Peyer's patch (tissue), 4 donors: Measurements from ENCODE around the gene KCNH6. TPM values are rescaled to one million over a fixed set of nuclear protein-coding genes. Genes with fewer than 3 reads are reported as not detected.
A peak's percentile ranks its signal among the peaks of the same experiment; 100 is the strongest.

Source experiments
- DNase-seq, 3 donors: peaks; one replicate each; pipeline ENCODE4 v3.0.0-alpha.2; 2017 to 2019
- H3K27ac ChIP-seq, 4 donors: fragments of 200-600 bp; sonication (generic); one replicate each; pipeline ENCODE4 v1.5.1; 2016 to 2019
- H3K27me3 ChIP-seq, 2 donors: fragments of 200-600 bp; sonication (generic); one replicate each; pipeline ENCODE4 v1.5.1; 2019
- H3K36me3 ChIP-seq, 3 donors: fragments of 200-600 bp; sonication (generic); one replicate each; pipeline ENCODE4 v1.5.1; 2016 to 2019
- H3K4me1 ChIP-seq, 4 donors: fragments of 200-600 bp; sonication (generic); one replicate each; pipeline ENCODE4 v1.5.1; 2016 to 2019
- H3K4me3 ChIP-seq, 4 donors: fragments of 200-600 bp; sonication (generic); 1 replicate in 3 of 4; 2 replicates in 1 of 4; pipeline ENCODE4 v1.5.1; 2016 to 2019; ENCODE audit warnings: mild to moderate bottlenecking in 1 of 4
- H3K9me3 ChIP-seq, 4 donors: fragments of 200-600 bp; sonication (generic); one replicate each; pipeline ENCODE4 v1.5.1; 2016 to 2019; ENCODE audit warnings: mild to moderate bottlenecking in 1 of 4
- POLR2A ChIP-seq, 2 donors: fragments of 450-650 bp; IDR thresholded peaks; one replicate each; pipeline ENCODE4 v1.5.1; 2017; ENCODE audit warnings: antibody characterized with exemption in 2 of 2, mild to moderate bottlenecking in 2 of 2, moderate library complexity in 2 of 2
- total RNA-seq, 4 donors: library from RNA; depleted of rRNA; stranded (reverse); fragments of >200 nt; gene quantifications; one replicate each; pipeline ENCODE4 v1.1.0, GENCODE V29; 2016
- TF ChIP-seq, protein P1 (sequence below), 6 experiments: fragments of 450-650 bp in 4 of 6; fragments of 200-600 bp in 2 of 6; sonication (generic) in 1 of 6; IDR thresholded peaks; one replicate each; pipeline ENCODE4 v1.5.1; 2017 to 2019; ENCODE audit warnings: antibody characterized with exemption in 6 of 6, mild to moderate bottlenecking in 3 of 6, moderate library complexity in 1 of 6

Gene KCNH6
- total RNA-seq, 4 donors from 2014 or later: 3.3 to 78.6 (median 26.7) TPM

DNA sequence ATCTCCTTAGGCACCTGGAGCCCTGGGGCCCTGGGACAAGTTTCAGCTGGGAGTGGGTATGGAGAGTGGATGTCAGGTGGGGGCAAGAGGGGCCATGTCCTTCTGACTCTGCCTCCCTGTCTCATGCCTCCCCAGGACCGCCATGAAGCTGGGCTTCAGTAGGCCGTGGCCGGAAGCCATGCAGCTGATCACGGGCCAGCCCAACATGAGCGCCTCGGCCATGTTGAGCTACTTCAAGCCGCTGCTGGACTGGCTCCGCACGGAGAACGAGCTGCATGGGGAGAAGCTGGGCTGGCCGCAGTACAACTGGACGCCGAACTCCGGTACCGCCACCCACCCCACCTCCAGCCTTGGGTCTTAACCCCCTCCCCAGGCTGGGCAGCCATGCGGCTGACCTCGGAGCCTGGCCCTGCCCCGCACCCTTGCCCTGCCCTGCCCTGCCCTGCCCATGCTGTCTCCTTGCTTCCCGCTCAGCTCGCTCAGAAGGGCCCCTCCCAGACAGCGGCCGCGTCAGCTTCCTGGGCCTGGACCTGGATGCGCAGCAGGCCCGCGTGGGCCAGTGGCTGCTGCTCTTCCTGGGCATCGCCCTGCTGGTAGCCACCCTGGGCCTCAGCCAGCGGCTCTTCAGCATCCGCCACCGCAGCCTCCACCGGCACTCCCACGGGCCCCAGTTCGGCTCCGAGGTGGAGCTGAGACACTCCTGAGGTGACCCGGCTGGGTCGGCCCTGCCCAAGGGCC, 26.3 kb upstream of the KCNH6 start:
- H3K27me3 ChIP-seq: no peaks in the 10 kb centered on the region
- no peak for DNase-seq
- TF ChIP-seq, protein P1, sequence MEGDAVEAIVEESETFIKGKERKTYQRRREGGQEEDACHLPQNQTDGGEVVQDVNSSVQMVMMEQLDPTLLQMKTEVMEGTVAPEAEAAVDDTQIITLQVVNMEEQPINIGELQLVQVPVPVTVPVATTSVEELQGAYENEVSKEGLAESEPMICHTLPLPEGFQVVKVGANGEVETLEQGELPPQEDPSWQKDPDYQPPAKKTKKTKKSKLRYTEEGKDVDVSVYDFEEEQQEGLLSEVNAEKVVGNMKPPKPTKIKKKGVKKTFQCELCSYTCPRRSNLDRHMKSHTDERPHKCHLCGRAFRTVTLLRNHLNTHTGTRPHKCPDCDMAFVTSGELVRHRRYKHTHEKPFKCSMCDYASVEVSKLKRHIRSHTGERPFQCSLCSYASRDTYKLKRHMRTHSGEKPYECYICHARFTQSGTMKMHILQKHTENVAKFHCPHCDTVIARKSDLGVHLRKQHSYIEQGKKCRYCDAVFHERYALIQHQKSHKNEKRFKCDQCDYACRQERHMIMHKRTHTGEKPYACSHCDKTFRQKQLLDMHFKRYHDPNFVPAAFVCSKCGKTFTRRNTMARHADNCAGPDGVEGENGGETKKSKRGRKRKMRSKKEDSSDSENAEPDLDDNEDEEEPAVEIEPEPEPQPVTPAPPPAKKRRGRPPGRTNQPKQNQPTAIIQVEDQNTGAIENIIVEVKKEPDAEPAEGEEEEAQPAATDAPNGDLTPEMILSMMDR (IDR thresholded peaks at IDR 0.05): no peak
- no peak for TF ChIP-seq POLR2A (IDR thresholded peaks at IDR 0.05)
- peak overlapping the region in 1 of 4 donors; percentile 52 for H3K27ac ChIP-seq
- peaks cover 0 to 39% (median 0%) of the 10 kb centered on the region in 3 donors for H3K36me3 ChIP-seq
- H3K4me3 ChIP-seq: no peak overlapping the region
- no peaks in the 10 kb centered on the region for H3K4me1 ChIP-seq
- no peaks in the 10 kb centered on the region for H3K9me3 ChIP-seq

DNA sequence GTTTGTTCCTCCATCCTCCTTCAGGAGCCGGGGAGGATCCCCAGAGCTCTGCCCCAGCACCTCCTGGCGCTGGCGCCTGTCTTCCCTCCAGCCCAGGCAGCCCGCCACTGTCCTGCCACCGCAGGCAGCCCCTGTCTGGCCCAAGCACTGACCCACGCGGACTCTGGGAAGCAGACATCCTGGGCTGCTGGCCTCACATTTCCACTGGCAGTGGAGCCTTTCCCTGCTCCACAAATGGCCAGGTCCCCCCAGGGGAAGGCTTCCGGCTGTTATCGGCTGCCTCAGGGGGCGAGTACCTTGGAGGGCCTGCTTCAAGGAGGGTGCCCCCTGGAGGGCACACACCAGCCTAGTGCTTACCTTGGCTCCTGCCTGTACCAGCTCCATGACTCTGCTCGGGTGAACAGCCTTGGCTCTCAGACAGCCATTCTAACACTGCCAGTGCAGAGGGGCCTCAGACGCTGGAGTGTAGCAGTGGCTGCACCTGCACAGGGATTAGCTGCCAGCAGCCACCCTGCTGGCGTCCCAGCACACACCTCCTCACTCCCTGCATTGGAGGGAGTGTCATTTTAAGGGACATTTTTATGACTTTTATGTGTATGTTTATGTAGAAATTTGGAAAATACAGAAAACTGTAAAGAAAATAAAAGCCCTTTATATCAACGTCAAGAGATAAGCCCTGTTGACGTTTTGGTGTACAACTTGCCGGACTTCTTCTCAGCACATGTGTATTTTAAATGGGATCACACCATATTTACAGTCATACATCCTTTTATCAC, 25.3 kb upstream of the KCNH6 start:
- no peak for DNase-seq
- peak overlapping the region in 2 of 4 donors; percentile 42 to 52 for H3K27ac ChIP-seq
- peaks cover 0 to 31% (median 0%) of the 10 kb centered on the region in 3 donors for H3K36me3 ChIP-seq
- H3K27me3 ChIP-seq: no peaks in the 10 kb centered on the region
- no peaks in the 10 kb centered on the region for H3K4me1 ChIP-seq
- no peak for TF ChIP-seq POLR2A (IDR thresholded peaks at IDR 0.05)
- TF ChIP-seq, protein P1 (IDR thresholded peaks at IDR 0.05): peak in 2 of 6 experiments; percentile 18 to 20
- no peaks in the 10 kb centered on the region for H3K9me3 ChIP-seq
- no peak overlapping the region for H3K4me3 ChIP-seq

DNA sequence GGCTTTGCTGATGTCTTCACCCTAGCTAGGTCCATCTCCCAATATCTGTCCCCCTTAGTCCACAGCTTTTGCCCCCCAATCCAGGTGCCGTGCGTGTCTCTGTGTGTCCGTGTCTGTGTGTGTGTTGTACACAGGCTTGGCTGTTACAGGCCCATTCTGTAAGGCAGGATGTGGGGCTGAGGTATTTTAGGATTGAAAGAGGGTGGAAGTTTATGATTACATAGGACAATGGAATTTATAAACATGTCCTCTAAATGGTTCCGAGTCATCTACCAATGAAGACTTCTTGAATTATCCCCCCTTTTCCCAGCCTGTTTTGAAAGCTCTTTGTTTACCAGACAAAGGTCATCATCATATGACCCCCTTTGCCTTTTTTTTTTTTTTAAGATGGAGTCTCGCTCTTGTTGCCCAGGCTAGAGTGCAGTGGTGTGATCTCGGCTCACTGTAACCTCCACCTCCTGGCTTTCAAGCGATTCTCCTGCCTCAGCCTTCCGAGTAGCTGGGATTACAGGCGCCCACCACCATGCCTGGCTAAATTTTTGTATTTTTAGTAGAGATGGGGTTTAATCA, 24.4 kb upstream of the KCNH6 start:
- TF ChIP-seq, protein P1 (IDR thresholded peaks at IDR 0.05): no peak
- no peak for TF ChIP-seq POLR2A (IDR thresholded peaks at IDR 0.05)
- no peaks in the 10 kb centered on the region for H3K27me3 ChIP-seq
- H3K36me3 ChIP-seq: peaks cover 0 to 24% (median 0%) of the 10 kb centered on the region in 3 donors
- DNase-seq: no peak
- H3K4me3 ChIP-seq: no peak overlapping the region
- H3K27ac ChIP-seq: peak overlapping the region in 2 of 4 donors; percentile 43 to 60
- no peaks in the 10 kb centered on the region for H3K9me3 ChIP-seq
- H3K4me1 ChIP-seq: no peaks in the 10 kb centered on the region

DNA sequence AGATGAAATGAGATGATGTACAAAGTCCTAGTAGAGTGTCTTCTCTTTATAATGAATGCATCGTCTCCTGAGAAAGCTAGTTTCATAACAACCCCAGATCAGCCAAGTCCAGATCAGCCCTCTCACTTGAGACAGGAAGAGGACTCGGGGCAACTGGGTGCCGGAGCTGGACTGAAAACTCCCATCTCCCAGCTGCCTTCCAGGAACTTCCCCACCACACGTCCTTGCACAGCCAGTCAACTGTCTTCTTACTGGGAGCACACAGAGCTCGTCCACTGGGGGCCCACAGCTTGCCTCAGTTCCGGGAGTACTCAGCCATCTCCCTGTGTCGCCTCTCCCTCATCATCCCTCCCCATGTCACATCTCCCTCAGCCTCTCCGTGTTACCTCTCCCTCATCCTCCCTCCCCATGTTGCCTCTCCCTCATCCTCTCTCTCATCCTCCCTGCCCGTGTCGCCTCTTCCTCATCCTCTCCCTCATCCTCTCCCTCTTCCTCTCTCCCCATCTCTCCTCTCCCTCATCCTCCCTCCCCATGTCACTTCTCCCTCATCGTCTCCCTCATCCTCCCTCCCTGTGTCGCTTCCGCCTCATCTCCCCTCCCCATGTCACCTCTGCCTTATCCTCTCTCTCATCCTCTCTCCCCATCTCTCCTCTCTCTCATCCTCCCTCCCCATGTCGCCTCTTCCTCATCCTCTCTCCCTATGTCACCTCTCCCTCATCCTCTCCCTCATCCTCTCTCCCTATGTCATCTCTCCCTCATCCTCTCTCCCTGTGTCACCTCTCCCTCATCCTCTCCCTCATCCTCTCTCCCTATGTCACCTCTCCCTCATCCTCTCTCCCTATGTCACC, 22.4 kb upstream of the KCNH6 start:
- Histone ChIP-seq H3K4me3 (no peak overlapping the region), H3K9me3 (no peaks in the 10 kb centered on the region), H3K4me1 (no peaks in the 10 kb centered on the region), H3K27ac (peak overlapping the region in 1 of 4 donors; percentile 46), H3K36me3 (peaks cover 0 to 13% (median 0%) of the 10 kb centered on the region in 3 donors), H3K27me3 (no peaks in the 10 kb centered on the region)
- TF ChIP-seq POLR2A (IDR thresholded peaks at IDR 0.05): peak in 1 of 2 donors; percentile 20
- TF ChIP-seq, protein P1 (IDR thresholded peaks at IDR 0.05): no peak
- no peak for DNase-seq

DNA sequence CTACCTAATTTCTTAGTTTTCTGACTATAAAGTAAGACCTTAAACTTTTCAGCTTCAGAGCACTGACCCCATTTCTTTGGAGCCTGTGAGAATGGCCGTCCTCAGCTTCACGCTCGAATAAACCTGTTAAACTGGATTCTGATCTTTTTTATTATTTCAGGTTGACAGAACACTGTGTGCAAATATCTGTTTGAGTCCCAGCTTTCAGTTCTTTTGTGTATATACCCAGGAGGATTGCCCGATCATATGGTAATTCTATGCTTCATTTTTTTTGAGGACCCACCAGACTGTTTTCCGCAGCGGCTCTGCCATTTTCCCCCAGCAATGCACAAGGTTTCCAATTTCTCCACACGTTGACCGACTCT, 19.8 kb upstream of the KCNH6 start:
- no peak for DNase-seq
- H3K27ac ChIP-seq: no peak overlapping the region
- TF ChIP-seq, protein P1 (IDR thresholded peaks at IDR 0.05): no peak
- TF ChIP-seq POLR2A (IDR thresholded peaks at IDR 0.05): no peak

More for the DNA sequence above, 19.8 kb upstream of the KCNH6 start:
- Histone ChIP-seq H3K27me3 (no peaks in the 10 kb centered on the region), H3K36me3 (no peaks in the 10 kb centered on the region), H3K4me1 (no peaks in the 10 kb centered on the region), H3K4me3 (no peak overlapping the region), H3K9me3 (no peaks in the 10 kb centered on the region)
